A549 (cell line): ENCODE results near the gene TNIK.

ENCODE experiments used
- CEBPB ChIP-seq, 2 experiments: fragments of >200 bp in 1 of 2; sonication (Bioruptor Twin) in 1 of 2; formaldehyde crosslinking in 1 of 2; IDR thresholded peaks; 2 replicates each; pipeline ENCODE4 v1.6.1; 2012 to 2016
- EHMT2 ChIP-seq: fragments of 200-600 bp; sonication (generic); IDR thresholded peaks from 2 replicates; pipeline ENCODE4 v1.6.1; 2016; ENCODE audit warnings: antibody characterized with exemption, low read depth, mild to moderate bottlenecking, moderate library complexity
- EP300 ChIP-seq, 2 experiments: fragments of >200 bp; sonication (Bioruptor Twin); formaldehyde crosslinking; IDR thresholded peaks; 2 replicates in 1 of 2; 3 replicates in 1 of 2; pipeline ENCODE4 v1.6.1; 2016 to 2017
- HDAC2 ChIP-seq: fragments of 200-600 bp; sonication (generic); IDR thresholded peaks from 2 replicates; pipeline ENCODE4 v1.6.1; 2016
- KDM1A ChIP-seq: fragments of 200-600 bp; sonication (generic); IDR thresholded peaks from 2 replicates; pipeline ENCODE4 v1.6.1; 2016; ENCODE audit warnings: low read depth, mild to moderate bottlenecking
- MAFK ChIP-seq: fragments of 450-650 bp; IDR thresholded peaks from 2 replicates; pipeline ENCODE4 v1.6.1; 2014; ENCODE audit not compliant: partially characterized antibody
- NR3C1 ChIP-seq: fragments of >200 bp; sonication (Bioruptor Twin); formaldehyde crosslinking; IDR thresholded peaks from 3 replicates; pipeline ENCODE4 v1.6.1; 2017
- PBX3 ChIP-seq: IDR thresholded peaks from 2 replicates; pipeline ENCODE4 v1.6.1; 2012
- POLR2A ChIP-seq: IDR thresholded peaks from 2 replicates; pipeline ENCODE4 v1.6.1; 2012; ENCODE audit warnings: mild to moderate bottlenecking, low read length
- RCOR1 ChIP-seq: fragments of 150-350 bp; IDR thresholded peaks from 2 replicates; pipeline ENCODE4 v1.6.1; 2014; ENCODE audit warnings: antibody characterized with exemption, low read length, low read depth
- REST ChIP-seq: fragments of 200-600 bp; sonication (generic); IDR thresholded peaks from 2 replicates; pipeline ENCODE4 v1.6.1; 2016; ENCODE audit warnings: antibody characterized with exemption, mild to moderate bottlenecking, moderate library complexity
- SMC3 ChIP-seq: fragments of >200 bp; sonication (Bioruptor Twin); formaldehyde crosslinking; IDR thresholded peaks from 3 replicates; pipeline ENCODE4 v1.6.1; 2018; ENCODE audit warnings: inconsistent platforms
- TF ChIP-seq, protein P1 (sequence below): fragments of >200 bp; sonication (Bioruptor Twin); formaldehyde crosslinking; IDR thresholded peaks from 3 replicates; pipeline ENCODE4 v1.5.1; 2016
- TF ChIP-seq, protein P2 (sequence below): fragments of 250-450 bp; sonication (Bioruptor Pico); IDR thresholded peaks from 2 replicates; pipeline ENCODE4 v1.5.0; 2020; ENCODE audit warnings: low read depth, mild to moderate bottlenecking, moderate library complexity

GRCh38 chr3:171508206-171508605 lies 48.0 kb upstream of the TNIK start:
- TF ChIP-seq EHMT2 (no peak), PBX3 (no peak), POLR2A (no peak), MAFK (no peak), SMC3 (no peak), REST (no peak), KDM1A (no peak), HDAC2 (no peak), EP300 (IDR thresholded peaks at IDR 0.05) (no peak), CEBPB (IDR thresholded peaks at IDR 0.05) (no peak), RCOR1 (no peak), NR3C1 (no peak)
- TF ChIP-seq, protein P1, sequence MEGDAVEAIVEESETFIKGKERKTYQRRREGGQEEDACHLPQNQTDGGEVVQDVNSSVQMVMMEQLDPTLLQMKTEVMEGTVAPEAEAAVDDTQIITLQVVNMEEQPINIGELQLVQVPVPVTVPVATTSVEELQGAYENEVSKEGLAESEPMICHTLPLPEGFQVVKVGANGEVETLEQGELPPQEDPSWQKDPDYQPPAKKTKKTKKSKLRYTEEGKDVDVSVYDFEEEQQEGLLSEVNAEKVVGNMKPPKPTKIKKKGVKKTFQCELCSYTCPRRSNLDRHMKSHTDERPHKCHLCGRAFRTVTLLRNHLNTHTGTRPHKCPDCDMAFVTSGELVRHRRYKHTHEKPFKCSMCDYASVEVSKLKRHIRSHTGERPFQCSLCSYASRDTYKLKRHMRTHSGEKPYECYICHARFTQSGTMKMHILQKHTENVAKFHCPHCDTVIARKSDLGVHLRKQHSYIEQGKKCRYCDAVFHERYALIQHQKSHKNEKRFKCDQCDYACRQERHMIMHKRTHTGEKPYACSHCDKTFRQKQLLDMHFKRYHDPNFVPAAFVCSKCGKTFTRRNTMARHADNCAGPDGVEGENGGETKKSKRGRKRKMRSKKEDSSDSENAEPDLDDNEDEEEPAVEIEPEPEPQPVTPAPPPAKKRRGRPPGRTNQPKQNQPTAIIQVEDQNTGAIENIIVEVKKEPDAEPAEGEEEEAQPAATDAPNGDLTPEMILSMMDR, result no peak
- TF ChIP-seq, protein P2, sequence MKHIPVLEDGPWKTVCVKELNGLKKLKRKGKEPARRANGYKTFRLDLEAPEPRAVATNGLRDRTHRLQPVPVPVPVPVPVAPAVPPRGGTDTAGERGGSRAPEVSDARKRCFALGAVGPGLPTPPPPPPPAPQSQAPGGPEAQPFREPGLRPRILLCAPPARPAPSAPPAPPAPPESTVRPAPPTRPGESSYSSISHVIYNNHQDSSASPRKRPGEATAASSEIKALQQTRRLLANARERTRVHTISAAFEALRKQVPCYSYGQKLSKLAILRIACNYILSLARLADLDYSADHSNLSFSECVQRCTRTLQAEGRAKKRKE, result no peak
